Measurements from ENCODE around the gene BABAM2.

BABAM2 gene

DNA sequence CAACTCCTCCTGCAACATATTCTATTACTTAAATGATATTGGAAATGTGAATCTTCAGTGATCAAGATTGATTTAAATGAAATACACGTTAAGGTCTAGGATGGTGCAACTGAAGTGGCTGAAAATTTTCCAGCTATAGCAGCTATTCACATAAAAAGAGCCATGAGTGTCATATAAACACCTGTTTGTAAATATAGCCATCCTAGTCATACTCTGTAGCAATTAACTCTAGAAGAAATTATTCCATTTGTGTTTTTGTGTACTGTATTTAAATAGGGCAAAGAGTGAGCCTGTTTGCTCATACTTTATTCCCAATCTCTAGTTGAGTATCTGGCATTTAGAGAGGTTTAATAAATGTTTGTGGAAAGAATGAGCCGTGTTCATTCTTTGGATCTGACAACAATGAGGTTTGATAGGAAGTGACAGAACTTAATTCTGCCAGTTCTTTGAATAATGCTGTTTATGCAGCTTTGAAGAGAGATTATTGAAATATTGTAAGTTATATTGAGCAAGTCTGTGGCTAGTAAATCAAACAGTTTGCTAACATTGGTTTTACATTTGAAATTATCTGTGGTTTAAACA is 49.7 kb downstream of the BABAM2 start:
- no peak overlapping the region for H3K4me3 ChIP-seq (ENCODE audit: low read depth, low read length)
- no peak for TF ChIP-seq CTCF (conservative IDR thresholded peaks at IDR 0.05; ENCODE audit: low read depth, low read length)
- no peak for DNase-seq (ENCODE audit: low read depth)

DNA sequence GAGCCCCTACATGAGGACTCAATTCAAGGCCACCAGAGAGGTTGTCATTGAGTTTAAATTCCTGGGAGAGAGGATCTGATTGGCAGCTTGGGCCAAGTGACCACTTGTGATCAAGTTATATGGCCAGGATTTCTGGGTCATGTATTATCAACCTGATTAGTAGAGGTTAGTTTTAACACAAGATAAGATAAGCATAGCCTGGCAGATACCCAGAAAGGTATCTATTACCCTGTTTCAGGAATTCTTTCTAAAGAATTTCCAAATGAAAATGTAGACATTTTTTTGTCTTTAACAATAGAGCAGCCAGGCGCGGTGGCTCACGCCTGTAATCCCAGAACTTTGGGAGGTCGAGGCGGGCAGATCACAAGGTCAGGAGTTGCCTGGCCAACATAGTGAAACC is 50.5 kb downstream of the BABAM2 start:
- H3K4me3 ChIP-seq (ENCODE audit: low read depth, low read length), result no peak overlapping the region
- DNase-seq (ENCODE audit: low read depth), result no peak
- no peak for TF ChIP-seq CTCF (conservative IDR thresholded peaks at IDR 0.05; ENCODE audit: low read depth, low read length)

DNA sequence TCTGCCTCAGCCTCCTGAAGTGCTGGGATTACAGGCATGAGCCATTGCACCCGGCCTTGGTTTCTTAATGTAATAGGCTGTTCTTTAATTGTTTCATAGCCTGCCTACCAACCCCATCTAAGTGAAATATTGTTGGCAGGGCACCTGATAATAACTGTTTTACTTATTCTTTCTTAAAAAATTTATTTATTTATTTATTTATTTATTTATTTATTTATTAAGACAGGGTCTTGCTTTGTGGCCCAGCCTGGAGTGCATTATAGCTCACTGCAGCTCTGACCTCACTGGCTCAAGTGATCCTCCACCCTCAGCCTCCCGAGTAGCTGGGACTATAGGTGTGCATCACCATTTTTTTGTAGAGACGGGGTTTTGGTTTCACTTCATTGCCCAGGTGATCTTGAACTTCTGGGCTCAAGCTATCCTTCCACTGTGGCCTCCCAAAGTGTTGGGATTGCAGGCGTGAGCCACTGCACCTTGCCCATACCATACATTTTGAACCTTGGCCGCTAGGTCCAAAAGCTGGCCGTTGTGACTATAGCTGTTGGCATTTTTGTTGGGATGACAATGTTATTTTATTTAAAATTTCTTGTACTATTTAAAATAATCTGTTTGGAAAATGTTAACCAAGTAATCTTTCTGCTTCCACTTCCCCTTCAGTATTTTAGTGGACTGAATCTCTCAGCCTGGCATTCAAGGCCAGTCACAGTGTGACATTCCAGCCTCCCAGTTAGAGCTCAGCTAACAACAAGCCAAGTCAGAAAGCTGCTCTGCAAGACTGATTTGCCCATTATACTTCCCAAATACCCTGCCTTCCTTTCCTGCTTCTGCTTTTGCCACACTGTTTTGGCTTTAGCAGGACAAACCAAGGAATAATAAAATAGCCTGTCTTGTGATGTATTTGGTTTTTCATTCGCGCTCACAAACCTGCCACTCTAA is 52.4 kb downstream of the BABAM2 start:
- H3K4me3 ChIP-seq (ENCODE audit: low read depth, low read length), result no peak overlapping the region
- TF ChIP-seq CTCF (conservative IDR thresholded peaks at IDR 0.05; ENCODE audit: low read depth, low read length), result no peak
- DNase-seq (ENCODE audit: low read depth), result no peak

DNA sequence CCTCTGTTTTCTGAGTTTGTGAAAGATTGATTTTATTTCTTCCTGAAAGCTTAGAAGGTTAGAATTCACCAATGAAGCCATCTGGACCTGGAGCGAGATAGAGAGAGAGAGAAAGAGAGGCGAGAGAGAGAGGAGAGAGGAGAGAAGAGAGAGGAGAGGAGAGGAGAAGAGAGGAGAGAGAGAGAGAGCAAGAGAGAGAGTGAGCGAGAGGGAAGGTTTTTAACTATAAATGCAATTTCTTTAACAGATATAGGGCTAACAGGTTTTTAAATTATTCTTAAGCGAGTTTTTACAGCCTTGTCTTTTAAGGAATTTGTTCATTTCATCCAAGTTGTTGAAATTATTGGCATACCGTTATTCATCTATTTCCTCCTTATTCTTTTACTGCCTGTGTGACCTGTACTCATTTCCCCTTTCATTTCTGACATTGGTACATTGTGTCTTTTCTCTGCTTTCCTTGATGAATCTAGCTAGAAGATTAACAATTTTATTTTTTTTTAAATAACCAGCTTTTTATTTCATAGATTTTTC is 56.1 kb downstream of the BABAM2 start:
- no peak overlapping the region for H3K4me3 ChIP-seq (ENCODE audit: low read depth, low read length)
- no peak for TF ChIP-seq CTCF (conservative IDR thresholded peaks at IDR 0.05; ENCODE audit: low read depth, low read length)
- no peak for DNase-seq (ENCODE audit: low read depth)

DNA sequence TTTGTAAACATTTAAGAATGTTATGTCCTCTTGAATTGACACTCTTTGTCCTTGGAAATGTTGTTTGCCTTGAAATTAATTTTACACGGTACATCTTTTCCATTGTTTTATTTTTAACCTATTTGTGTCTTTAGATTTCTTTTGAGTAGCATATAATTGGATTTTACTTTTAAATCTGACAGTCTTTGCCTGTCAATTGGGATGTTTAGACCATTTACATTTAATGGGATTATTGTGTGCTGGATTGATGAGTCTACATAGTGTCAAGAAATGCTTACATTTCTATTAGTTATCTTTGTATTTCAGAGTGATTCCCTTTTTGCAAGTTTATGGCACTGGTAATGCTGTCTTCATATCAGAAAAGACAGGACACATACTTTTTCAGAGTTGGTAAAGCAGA is 61.5 kb downstream of the BABAM2 start:
- no peak for TF ChIP-seq CTCF (conservative IDR thresholded peaks at IDR 0.05; ENCODE audit: low read depth, low read length)
- no peak for DNase-seq (ENCODE audit: low read depth)
- H3K4me3 ChIP-seq (ENCODE audit: low read depth, low read length), result no peak overlapping the region

DNA sequence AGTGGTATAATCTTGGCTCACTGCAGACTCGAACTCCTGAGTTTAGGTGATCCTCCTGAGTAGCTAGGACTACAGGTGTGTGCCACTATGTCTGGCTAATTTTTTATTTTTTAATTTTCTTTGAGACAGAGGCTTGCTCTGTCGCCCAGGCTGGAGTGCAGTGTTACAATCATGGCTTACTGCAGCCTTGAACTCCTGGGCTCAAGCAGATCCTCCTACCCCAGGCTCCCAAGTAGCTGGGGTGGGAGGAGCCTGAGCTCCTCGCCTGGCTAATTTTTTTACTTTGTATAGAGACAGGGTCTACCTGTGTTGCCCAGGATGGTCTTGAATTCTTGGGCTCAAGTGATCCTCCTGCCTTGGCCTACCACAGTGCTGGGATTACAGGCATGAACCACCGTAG is 62.5 kb downstream of the BABAM2 start:
- H3K4me3 ChIP-seq (ENCODE audit: low read depth, low read length), result no peak overlapping the region
- TF ChIP-seq CTCF (conservative IDR thresholded peaks at IDR 0.05; ENCODE audit: low read depth, low read length), result no peak
- DNase-seq (ENCODE audit: low read depth), result no peak
